ENCODE measurements around the gene NCKAP5. TPM values are rescaled to one million over a fixed set of nuclear protein-coding genes. Genes with fewer than 3 reads are reported as not detected.

The NCKAP5 gene
- total and polyA plus RNA-seq, 2 of the 8 experiments (the other 6 are each of a cell fraction or from before 2014, with no cell fraction given), result 0.27 to 0.86 TPM

- TF ChIP-seq CTCF (IDR thresholded peaks at IDR 0.05; ENCODE audit: control extremely low read depth in 1 of 3, insufficient read depth in 1 of 3, low read depth in 1 of 3, low read length in 3 of 3) (no peak), TBP (IDR thresholded peaks at IDR 0.05; ENCODE audit: low read depth, low read length) (no peak), FOSL1 (IDR thresholded peaks at IDR 0.05; ENCODE audit: insufficient read depth, low read depth, low read length) (no peak), TAF7 (optimal IDR thresholded peaks at IDR 0.05; ENCODE audit: borderline replicate concordance, low read depth, low read length) (no peak), SP4 (IDR thresholded peaks at IDR 0.05; ENCODE audit: low read length) (no peak), SIN3A (conservative IDR thresholded peaks at IDR 0.05 in 1 of 2, IDR thresholded peaks at IDR 0.05 in 1 of 2; ENCODE audit: low read depth in 1 of 2, low read length in 2 of 2) (no peak)
Measured at GRCh38 chr2:133484784-133485183, 83.5 kb downstream of the NCKAP5 start (continued).
